DOHH2 (cell line): ENCODE data around the gene ZNF182.
"Not testable (repeated sequence)": the region's sequence is repeated elsewhere in the genome, so short reads cannot be mapped to it uniquely, and the experiment has no call there.

Source experiments
- H3F3A ChIP-seq: fragments of 200-600 bp; sonication (generic), shearing (Covaris generic); 2 replicates; pipeline ENCODE4 v1.6.0; 2016; ENCODE audit warnings: antibody characterized with exemption, mild to moderate bottlenecking; ENCODE audit not compliant: control insufficient read depth, insufficient read depth
- H3K27ac ChIP-seq: fragments of 200-600 bp; sonication (generic); 2 replicates; pipeline ENCODE4 v1.5.1; 2014; ENCODE audit warnings: low read depth, mild to moderate bottlenecking, low read length, moderate library complexity
- H3K27me3 ChIP-seq: fragments of 200-600 bp; sonication (generic); 2 replicates; pipeline ENCODE4 v1.6.1; 2014; ENCODE audit warnings: mild to moderate bottlenecking, low read length, mixed read lengths; ENCODE audit not compliant: control insufficient read depth
- H3K36me3 ChIP-seq: fragments of 200-600 bp; sonication (generic); 2 replicates; pipeline ENCODE4 v1.6.1; 2014; ENCODE audit warnings: mild to moderate bottlenecking, low read length, moderate library complexity, mixed read lengths; ENCODE audit not compliant: control insufficient read depth
- H3K4me1 ChIP-seq: fragments of 200-600 bp; sonication (generic); 2 replicates; pipeline ENCODE4 v1.6.1; 2014; ENCODE audit warnings: mild to moderate bottlenecking, low read length, mixed read lengths; ENCODE audit not compliant: control insufficient read depth
- H3K4me2 ChIP-seq: fragments of 200-600 bp; sonication (generic); 2 replicates; pipeline ENCODE4 v1.6.0; 2014; ENCODE audit warnings: mild to moderate bottlenecking, low read length, moderate library complexity
- H3K4me3 ChIP-seq: fragments of 200-600 bp; sonication (generic); 2 replicates; pipeline ENCODE4 v1.5.1; 2014; ENCODE audit warnings: mild to moderate bottlenecking, low read length, mixed read lengths
- H3K79me2 ChIP-seq: fragments of 200-600 bp; sonication (generic); 2 replicates; pipeline ENCODE4 v1.6.1; 2014; ENCODE audit warnings: mild to moderate bottlenecking, low read length, mixed read lengths; ENCODE audit not compliant: control insufficient read depth
- H3K9me2 ChIP-seq: fragments of 200-600 bp; sonication (generic); replicated peaks from 2 replicates; pipeline ENCODE4 v1.6.1; 2014; ENCODE audit warnings: mild to moderate bottlenecking, low read length, mixed read lengths; ENCODE audit not compliant: control insufficient read depth
- H3K9me3 ChIP-seq: fragments of 200-600 bp; sonication (generic); 2 replicates; pipeline ENCODE4 v1.6.1; 2014; ENCODE audit warnings: antibody characterized with exemption, low read length, mixed read lengths; ENCODE audit not compliant: control insufficient read depth, insufficient read depth
- H4K20me1 ChIP-seq: fragments of 200-600 bp; sonication (generic); 2 replicates; pipeline ENCODE4 v1.6.0; 2014; ENCODE audit warnings: low read depth, mild to moderate bottlenecking, antibody characterized with exemption, low read length, moderate library complexity; ENCODE audit not compliant: control insufficient read depth, insufficient read depth
- EZH2phosphoT487 ChIP-seq: fragments of 200-600 bp; sonication (generic); IDR thresholded peaks from 2 replicates; pipeline ENCODE4 v1.6.1; 2017; ENCODE audit warnings: borderline replicate concordance, mild to moderate bottlenecking, antibody characterized with exemption, low read length, moderate library complexity, mixed read lengths
- TF ChIP-seq, protein P1 (sequence below): fragments of 200-600 bp; sonication (generic); IDR thresholded peaks from one replicate; pipeline ENCODE4 v1.5.1; 2014; ENCODE audit warnings: antibody characterized with exemption, mild to moderate bottlenecking, low read depth, low read length; ENCODE audit not compliant: poor library complexity, severe bottlenecking

Gene ZNF182

DNA sequence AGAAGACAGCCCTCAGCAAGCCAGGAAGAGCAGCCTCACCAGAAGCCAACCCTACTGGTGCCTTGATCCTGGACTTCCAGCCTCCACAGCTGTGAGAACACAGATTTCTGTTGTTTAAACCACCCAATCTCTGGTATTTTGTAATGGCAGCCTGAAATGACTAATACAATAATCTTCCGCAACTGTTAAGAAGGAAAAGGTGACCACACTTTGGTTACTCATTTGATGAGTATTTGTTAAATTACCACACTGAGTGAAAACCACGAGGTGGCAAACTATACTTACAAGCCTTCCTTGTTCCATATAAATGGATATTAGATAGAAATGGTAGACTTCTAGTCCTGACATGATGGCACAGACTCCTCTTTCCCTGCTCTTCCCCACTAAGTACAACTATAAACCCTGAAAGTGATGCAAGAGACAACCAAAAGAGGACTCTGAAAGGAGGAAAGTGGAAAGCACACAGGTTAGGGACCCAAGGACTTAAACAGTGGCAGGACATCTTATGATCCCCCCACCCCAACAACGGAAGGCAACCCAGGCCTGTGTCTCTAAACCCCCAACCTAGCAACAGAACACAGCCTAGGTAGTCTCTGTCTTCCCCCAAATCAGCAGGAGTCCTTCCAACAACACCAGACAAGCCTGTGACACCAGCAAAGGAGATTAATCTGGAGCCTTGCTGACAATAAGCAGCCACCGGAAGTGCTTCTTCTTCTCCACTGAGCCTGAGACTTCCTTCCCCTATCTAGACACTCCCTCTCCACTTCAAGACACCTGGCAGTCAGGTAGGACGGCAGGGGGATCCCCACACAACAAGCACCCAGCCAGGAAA, 12.3 kb downstream of the ZNF182 start:
- Histone ChIP-seq H3K27ac (no peak overlapping the region), H3K27me3 (no peaks in the 10 kb centered on the region), H3K36me3 (peaks cover 39% of the 10 kb centered on the region), H3K4me3 (no peak overlapping the region), H3K9me2 (no peaks in the 10 kb centered on the region), H4K20me1 (no peaks in the 10 kb centered on the region), H3K4me1 (no peaks in the 10 kb centered on the region), H3K79me2 (peaks cover 22% of the 10 kb centered on the region), H3K4me2 (no peak overlapping the region), H3K9me3 (no peaks in the 10 kb centered on the region; the same call in 1 of the 2 replicates), H3F3A (no peaks in the 10 kb centered on the region)
- TF ChIP-seq, protein P1, sequence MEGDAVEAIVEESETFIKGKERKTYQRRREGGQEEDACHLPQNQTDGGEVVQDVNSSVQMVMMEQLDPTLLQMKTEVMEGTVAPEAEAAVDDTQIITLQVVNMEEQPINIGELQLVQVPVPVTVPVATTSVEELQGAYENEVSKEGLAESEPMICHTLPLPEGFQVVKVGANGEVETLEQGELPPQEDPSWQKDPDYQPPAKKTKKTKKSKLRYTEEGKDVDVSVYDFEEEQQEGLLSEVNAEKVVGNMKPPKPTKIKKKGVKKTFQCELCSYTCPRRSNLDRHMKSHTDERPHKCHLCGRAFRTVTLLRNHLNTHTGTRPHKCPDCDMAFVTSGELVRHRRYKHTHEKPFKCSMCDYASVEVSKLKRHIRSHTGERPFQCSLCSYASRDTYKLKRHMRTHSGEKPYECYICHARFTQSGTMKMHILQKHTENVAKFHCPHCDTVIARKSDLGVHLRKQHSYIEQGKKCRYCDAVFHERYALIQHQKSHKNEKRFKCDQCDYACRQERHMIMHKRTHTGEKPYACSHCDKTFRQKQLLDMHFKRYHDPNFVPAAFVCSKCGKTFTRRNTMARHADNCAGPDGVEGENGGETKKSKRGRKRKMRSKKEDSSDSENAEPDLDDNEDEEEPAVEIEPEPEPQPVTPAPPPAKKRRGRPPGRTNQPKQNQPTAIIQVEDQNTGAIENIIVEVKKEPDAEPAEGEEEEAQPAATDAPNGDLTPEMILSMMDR, result no peak
- TF ChIP-seq EZH2phosphoT487, result no peak

DNA sequence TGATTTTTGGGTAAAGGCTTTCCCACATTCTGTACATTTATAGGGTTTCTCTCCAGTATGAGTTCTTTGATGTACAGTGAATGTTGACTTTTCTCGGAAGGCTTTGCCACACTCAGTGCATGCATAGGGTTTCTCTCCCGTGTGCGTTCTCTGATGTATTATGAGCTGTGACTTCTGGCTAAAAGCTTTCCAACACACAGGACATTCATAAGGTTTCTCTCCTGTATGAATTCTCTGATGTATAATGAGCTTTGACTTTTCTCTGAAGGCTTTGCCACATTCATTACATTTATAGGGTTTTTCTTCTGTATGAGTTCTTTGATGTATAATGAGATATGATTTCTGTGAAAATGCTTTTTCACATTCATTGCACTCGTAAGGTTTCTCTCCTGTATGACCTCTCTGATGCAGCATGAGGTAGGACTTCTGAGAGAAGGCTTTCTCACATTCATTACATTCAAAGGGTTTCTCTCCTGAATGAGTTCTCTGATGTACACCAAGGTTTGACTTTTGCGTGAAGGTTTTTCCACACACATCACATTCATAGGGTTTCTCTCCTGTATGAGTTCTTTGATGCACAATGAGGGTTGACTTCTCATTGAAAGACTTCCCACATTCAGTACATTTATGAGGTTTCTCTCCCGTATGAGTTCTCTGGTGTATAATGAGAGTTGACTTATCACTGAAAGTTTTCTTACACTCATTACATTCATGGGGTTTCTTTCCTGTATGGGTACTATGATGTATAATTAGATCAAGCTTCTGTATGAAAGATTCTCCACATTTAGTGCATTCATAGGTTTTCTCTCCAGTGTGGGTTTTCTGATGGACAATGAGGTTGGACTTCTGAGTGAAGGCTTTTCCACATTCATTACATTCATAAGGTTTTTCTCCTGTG, 27.3 kb downstream of the ZNF182 start:
- peaks cover 11% of the 10 kb centered on the region for H3K4me1 ChIP-seq
- H3K36me3 ChIP-seq, result peaks cover 58% of the 10 kb centered on the region
- H3K27me3 ChIP-seq, result no peaks in the 10 kb centered on the region
- H3K27ac ChIP-seq, result peak overlapping the region; percentile 43
- H3F3A ChIP-seq, result no peaks in the 10 kb centered on the region
- no peak for TF ChIP-seq EZH2phosphoT487
- TF ChIP-seq, protein P1, result no peak
- no peak overlapping the region for H3K4me3 ChIP-seq
- H3K9me3 ChIP-seq, result peaks cover 27% of the 10 kb centered on the region
- no peak overlapping the region for H3K4me2 ChIP-seq
- H3K79me2 ChIP-seq, result no peaks in the 10 kb centered on the region
- no peaks in the 10 kb centered on the region for H3K9me2 ChIP-seq
- H4K20me1 ChIP-seq, result no peaks in the 10 kb centered on the region

DNA sequence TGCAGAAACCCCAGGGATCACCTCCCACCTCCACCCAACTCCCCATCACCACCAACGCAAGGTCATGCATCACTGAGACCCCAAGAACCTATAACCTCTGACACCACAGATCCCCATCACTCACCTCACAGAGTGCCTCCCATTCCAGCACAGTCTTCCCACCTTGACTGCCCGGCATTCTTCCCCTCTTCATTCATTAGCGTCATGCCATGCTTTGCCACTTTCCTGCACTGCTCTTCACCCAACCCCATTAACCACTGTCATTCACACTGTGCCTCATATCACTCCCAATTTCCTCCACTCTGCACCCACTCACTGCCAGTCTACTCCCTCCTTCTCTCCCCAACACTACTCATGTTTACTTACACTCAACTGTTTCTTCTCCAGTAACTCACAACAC, 30.6 kb downstream of the ZNF182 start:
- Histone ChIP-seq H3K9me3 (peaks cover 24% of the 10 kb centered on the region), H3K36me3 (peaks cover 29% of the 10 kb centered on the region), H3K79me2 (no peaks in the 10 kb centered on the region), H3F3A (no peaks in the 10 kb centered on the region), H3K27me3 (no peaks in the 10 kb centered on the region), H3K27ac (no peak overlapping the region), H3K9me2 (no peaks in the 10 kb centered on the region), H3K4me1 (peaks cover 11% of the 10 kb centered on the region), H3K4me2 (no peak overlapping the region), H3K4me3 (no peak overlapping the region), H4K20me1 (no peaks in the 10 kb centered on the region)
- TF ChIP-seq, protein P1, result no peak
- no peak for TF ChIP-seq EZH2phosphoT487

DNA sequence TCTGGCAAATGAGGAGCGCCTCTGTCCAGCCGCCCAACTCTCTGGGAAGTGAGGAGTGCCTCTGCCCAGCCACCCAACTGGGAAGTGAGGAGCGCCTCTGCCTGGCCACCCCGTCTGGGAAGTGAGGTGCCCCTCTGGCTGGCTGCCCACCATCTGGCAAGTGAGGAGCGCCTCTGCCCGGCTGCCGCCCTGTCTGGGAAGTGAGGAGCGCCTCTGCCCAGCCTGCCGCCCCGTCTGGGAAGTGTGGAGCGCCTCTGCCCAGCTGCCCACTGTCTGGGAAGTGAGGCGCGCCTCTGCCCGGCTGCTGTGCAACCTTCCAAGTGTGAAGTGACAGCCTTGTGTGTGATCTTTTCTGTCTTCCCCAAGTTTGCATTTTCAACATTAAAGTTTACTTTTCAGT, 38.3 kb downstream of the ZNF182 start:
- not testable (repeated sequence) for H4K20me1 ChIP-seq, H3F3A ChIP-seq, H3K27me3 ChIP-seq, H3K9me2 ChIP-seq, H3K79me2 ChIP-seq, H3K9me3 ChIP-seq, H3K4me3 ChIP-seq, H3K27ac ChIP-seq, H3K36me3 ChIP-seq, H3K4me2 ChIP-seq
- peaks cover 12% of the 10 kb centered on the region for H3K4me1 ChIP-seq

DNA sequence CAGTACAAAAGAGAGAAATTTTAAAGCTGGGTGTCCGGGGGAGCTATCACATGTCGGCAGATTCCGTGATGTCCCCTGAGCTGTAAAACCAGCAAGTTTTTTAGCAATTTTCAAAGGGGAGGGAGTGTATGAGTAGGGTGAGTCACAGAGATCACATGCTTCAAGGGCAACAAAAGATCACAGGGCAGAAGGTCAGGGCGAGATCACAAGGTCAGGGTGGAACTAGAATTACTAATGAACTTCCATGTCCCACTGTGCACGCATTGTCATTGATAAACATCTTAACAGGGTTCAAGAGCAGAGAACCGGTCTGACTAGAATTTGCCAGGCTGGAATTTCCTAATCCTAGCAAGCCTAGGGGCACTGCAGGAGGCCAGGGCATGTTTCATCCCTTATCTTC, 42.0 kb downstream of the ZNF182 start:
- peaks cover 31% of the 10 kb centered on the region for H3K4me1 ChIP-seq
- not testable (repeated sequence) for H3K27me3 ChIP-seq, H3K36me3 ChIP-seq, H3K4me3 ChIP-seq, H3F3A ChIP-seq, H3K27ac ChIP-seq, H4K20me1 ChIP-seq, H3K79me2 ChIP-seq, H3K9me2 ChIP-seq, H3K4me2 ChIP-seq, H3K9me3 ChIP-seq
